HEK293 (cell line): ENCODE data around the gene ACTL6B.

Experiments used
- KLF9 ChIP-seq: fragments of 450-650 bp; formaldehyde crosslinking; IDR thresholded peaks from 2 replicates; pipeline ENCODE4 v1.5.1; 2016; ENCODE audit warnings: missing biosample characterization, missing genetic modification characterization, low read depth
- TRIM28 ChIP-seq: IDR thresholded peaks from 2 replicates; pipeline ENCODE4 v1.6.1; 2011; ENCODE audit warnings: low read length, control low read depth, borderline replicate concordance
- ZNF184 ChIP-seq: fragments of 450-650 bp; IDR thresholded peaks from 2 replicates; pipeline ENCODE4 v1.5.1; 2018; ENCODE audit warnings: missing biosample characterization, mild to moderate bottlenecking, missing genetic modification characterization
- ZNF785 ChIP-seq: fragments of 450-650 bp; formaldehyde crosslinking; IDR thresholded peaks from 2 replicates; pipeline ENCODE4 v1.5.1; 2016; ENCODE audit warnings: missing biosample characterization, missing genetic modification characterization
- TF ChIP-seq, protein P1 (sequence below): fragments of 450-650 bp; formaldehyde crosslinking; IDR thresholded peaks from 2 replicates; pipeline ENCODE4 v1.5.1; 2016; ENCODE audit warnings: missing biosample characterization, missing genetic modification characterization

- TF ChIP-seq KLF9 = no peak
- TF ChIP-seq ZNF785 = no peak
- TF ChIP-seq, protein P1, sequence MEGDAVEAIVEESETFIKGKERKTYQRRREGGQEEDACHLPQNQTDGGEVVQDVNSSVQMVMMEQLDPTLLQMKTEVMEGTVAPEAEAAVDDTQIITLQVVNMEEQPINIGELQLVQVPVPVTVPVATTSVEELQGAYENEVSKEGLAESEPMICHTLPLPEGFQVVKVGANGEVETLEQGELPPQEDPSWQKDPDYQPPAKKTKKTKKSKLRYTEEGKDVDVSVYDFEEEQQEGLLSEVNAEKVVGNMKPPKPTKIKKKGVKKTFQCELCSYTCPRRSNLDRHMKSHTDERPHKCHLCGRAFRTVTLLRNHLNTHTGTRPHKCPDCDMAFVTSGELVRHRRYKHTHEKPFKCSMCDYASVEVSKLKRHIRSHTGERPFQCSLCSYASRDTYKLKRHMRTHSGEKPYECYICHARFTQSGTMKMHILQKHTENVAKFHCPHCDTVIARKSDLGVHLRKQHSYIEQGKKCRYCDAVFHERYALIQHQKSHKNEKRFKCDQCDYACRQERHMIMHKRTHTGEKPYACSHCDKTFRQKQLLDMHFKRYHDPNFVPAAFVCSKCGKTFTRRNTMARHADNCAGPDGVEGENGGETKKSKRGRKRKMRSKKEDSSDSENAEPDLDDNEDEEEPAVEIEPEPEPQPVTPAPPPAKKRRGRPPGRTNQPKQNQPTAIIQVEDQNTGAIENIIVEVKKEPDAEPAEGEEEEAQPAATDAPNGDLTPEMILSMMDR = no peak
- no peak for TF ChIP-seq TRIM28
- TF ChIP-seq ZNF184 = no peak
These were observed 39.9 kb upstream of the ACTL6B start for GRCh38 chr7:100696123-100696521.
